NCI-H510A treated with DMSO at 0.1 percent for 48 hours (cell line): Measurements from ENCODE around the gene ANGPTL8.

Source experiments
- DNase-seq: peaks from one replicate; lab custom pipeline; 2025; lab: John Stamatoyannopoulos, UW

ANGPTL8 gene

DNA sequence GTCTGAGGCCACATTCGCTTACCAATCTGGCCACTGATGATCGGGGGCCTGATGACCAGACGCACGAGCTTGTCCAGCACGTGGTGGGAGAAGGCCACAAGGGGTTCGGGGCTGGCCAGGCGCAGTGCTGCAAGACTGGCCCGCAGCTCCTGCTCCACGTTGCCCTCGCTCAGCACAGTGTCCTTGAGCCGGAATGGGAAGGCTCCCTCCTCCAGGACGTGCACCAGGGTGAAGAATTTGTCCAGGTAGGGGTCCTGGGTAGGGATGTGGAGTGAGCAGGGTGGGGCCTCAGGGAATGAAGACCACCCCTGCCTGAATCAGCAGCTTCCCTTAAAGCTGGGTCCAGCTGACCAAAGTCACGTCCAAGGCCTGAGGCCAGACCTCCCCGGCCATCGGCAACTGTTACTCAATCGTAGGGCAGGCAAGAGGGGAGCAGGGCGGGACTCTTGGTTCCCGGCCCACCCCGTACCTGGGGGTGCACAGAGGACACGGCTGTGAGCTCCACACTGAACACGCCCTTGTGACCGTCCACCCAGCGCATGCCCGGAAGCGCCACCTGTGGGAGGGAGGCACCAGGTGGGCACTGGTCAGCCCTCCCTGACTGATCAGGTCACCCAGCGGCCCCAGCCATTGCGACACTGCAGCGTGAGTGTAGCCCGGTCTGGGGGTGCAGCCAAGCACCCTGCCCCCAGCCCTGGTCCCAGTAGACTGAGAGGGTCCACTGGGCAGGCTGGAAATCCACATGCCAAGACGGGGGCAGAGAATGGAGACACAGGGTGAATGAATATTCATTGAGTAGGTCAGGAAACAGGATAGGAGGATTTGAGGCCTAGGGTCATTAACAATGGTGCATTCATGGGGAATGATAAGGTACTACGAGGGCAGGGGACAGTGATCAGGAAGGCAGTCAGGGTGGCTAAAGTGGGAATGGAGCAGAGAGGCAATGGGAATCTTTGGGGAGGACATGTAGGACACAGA is 2.8 kb upstream of the ANGPTL8 start:
- no peak for DNase-seq

DNA sequence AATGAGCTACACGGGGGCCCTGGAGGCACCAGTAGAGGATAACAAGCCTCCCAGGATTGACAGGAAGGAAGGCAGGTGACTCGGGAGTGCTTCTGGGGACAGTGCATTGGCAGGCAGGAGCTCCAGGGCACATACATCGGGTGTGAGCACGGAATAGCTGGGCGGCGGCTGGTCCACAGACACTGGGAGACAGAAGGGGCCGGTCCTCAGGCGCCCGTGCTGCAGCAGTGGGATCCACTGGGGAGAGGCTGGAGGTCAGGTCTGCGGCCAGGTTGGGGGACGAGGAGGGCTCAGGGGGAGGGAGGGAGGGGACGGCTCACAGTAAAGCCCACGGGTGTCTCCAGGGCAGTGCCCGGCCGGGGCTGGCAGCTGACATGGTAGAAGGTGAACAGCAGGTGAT is 2.1 kb upstream of the ANGPTL8 start:
- DNase-seq: no peak

DNA sequence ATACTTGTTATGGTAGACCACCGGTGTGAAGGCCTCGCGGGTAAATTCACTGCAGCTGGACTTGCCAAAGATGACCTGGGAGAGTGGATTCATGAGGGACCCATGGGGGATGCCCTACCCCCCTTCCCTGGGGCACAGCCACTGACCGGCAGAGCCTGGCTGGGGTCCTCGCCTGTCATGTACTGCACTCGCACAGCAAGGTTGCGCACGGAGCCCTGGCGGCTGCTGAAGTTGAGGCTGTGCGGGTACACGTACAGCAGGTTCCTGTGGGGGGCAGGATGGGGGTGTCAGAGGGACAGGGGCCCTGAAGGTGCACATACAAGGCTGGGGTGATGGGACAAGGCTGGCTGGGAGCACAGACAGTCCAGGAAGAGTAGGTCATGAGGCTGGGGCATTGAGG is 1.4 kb upstream of the ANGPTL8 start:
- no peak for DNase-seq

DNA sequence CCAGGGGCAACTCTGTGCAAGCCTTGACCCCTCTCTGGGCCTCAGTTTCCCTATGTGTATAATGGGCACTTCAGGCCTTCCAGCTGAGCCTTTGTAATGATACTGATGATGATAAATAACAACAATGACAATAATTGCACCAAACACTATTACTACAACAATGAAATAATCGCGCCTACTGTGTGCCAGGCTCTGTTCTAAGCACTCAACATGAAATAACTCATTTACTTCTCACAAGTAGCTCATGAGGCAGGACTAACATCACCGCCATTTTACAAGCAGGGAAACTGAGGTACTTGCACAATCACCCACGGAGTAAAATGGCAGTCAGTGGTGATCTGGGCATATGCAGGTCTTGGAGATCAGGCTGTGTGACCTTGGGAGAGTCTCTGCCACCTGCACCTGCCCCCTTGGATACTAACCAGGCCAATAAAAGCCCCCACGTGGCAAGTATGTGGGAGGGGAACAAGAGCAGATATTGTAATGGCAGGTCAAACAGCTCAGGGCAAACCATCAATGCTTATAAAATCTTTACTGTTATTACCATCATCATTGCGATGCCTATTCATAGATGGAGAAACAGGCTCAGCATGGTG is 540 bp upstream of the ANGPTL8 start:
- no peak for DNase-seq

DNA sequence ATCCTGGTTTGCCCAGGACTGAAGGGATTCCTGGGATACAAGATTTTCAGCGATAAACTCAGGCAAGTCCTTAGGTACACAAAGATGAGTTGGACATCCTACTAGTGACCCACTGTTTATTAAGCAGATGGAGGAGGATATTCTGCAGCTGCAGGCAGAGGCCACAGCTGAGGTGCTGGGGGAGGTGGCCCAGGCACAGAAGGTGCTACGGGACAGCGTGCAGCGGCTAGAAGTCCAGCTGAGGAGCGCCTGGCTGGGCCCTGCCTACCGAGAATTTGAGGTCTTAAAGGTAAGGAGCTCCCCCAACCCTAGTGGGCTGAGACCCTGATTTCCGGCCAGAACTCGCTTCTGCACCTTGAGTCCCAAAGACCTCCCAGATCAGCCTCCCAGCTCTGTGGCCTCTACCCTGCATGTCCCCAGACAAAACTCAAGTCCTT is 607 bp downstream of the ANGPTL8 start:
- no peak for DNase-seq

DNA sequence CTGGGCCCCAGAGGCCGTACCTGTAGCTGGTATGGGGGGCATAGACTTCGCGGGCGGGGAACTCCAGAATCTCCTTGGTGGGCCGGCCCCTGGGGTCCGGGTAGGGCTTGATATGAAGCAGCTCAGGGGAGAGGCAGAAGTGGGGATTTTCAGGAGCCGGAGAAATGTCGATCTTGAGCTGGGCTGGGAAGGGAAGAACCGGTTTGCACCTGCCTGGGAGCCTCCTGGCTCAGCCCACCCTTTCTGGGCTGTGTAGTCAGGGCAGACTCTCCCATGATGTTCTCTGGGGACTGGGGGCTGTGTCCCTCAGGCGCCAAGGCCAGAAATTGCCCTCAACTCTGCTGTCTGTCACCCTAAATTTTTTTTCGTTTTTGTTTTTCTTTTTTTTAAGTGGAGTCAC is 2.6 kb downstream of the ANGPTL8 start:
- no peak for DNase-seq

DNA sequence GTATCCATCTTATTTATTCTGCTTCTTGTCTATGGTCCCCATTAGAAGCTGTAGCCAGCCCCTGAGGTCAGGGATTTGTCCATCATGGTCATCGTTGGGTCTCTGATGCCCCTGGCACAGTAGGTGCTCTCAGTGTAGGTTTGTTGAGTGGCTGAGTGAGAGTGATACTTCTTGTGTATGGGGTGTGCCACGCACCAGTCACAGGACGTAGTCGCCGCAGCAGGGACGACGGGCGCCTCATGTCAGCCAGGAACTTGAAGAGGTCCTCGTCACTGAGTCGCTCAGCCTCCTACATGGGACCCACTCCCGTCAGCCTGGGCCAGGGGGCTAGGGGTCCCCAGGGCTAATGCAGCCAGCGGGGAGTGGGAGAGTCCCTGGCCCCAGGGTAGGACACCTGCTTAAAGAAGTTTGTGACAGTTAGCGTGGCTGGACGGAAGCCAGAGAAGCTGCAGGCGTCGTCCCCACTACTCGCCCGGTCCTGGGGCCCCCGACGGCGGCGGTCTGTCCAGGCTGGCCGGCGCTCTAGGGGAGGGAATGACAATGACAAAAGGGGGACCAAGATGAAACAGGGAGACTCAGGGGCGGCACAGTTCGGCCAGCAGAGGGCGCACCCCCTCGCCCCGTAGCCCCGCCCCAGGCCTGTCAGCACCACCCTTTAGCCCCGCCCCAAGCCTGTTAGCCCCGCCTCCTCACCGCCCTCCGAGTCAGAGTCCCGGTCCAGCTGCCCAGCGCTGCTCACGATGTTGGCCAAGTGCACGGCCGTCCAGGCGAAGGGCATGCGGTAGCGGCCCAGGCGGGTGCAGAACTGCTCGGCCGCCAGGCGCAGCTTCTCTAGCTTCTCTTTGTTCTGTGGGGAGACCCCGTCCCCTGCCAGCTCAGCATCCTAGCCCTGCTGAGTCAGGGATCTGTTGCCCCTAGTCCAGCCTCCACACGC is 3.7 kb downstream of the ANGPTL8 start:
- no peak for DNase-seq

DNA sequence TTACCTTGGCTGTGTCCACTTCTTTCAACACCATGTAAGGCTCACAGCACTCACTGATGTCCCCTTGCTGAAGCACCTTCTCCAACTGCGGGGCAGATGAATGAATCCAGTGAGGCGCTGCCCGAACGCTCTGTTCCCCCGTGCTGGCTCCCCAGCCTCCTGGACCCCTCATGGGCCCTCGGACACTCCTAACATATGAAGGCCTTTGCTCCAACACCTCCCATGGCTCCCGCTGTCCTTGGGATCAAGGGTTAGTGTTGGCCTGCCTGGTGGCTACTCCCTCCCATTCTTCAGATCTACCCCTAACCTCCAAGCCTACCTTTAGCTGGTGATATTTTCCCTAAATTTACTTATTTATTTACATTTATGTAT is 4.4 kb downstream of the ANGPTL8 start:
- no peak for DNase-seq

DNA sequence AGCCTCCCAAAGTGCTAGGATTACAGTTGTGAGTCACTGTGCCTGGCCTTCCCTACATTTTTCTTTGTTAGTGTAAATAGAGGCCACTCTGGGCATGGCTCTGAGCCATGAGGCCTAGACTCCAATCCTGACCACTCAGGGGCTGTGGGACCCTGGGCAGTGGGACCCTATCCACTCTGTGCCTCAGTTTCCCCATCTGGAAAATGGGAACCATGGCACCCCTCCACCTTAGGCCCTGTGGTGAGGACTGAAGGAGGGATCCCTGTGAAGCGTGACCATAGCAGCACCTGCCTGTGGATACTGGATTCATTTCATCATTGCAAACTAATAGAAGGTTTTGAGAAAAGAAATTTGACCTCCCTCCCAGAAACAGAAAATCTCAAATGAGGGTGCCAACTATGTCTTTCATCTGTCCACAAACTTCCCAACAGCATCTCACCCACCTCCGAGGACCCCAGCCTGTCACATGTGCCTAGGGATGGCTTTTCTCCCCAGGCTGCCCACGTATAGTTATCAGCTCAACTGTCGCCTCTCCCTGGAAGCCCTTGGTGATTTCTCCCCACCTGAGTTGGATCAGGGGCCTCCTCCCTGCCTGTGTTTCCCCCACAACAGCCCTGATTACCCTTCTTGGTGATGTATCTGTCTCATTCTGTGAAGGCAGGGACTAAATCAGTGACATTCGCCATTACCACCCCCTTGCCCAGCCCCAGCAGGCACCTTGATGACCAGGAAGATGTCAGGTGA is 5.6 kb downstream of the ANGPTL8 start:
- no peak for DNase-seq

DNA sequence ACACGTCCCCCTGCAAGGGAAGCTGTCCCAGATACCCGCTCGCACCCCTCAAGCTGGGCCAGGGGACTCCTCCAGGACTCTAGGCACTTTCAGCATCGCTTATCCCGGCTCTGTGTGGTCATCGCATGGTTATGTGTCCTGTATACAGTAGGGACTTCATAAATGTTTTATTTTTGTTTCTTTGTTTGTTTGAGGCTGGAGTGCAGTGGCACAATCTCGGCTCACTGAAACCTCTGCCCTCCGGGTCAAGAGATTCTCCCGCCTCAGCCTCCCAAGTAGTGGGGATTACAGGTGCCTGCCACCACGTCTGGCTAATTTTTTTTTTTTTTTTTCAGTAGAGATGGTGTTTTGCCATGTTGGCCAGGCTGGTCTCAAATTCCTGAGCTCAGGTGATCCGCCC is 7.5 kb downstream of the ANGPTL8 start:
- DNase-seq: no peak

DNA sequence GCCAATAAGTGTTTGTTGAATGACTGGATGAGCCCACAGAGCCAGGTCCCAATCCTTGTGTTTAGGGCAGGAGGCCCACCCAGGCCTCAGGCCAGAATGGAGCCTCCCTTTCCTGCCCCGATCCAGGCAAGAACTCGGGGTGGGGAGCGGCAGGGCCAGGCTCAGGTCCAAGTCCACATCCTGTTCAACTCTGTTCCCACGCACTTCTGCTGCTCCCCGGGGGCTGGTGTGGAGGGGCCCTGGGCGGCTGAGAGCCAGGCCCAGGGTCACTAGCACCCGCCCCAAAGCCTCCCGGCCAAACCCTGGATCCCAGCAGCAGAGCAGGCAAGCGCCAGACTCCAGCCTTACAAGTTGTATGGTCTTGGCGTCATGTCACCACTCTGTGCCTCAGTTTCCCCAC is 8.0 kb downstream of the ANGPTL8 start:
- DNase-seq: no peak

DNA sequence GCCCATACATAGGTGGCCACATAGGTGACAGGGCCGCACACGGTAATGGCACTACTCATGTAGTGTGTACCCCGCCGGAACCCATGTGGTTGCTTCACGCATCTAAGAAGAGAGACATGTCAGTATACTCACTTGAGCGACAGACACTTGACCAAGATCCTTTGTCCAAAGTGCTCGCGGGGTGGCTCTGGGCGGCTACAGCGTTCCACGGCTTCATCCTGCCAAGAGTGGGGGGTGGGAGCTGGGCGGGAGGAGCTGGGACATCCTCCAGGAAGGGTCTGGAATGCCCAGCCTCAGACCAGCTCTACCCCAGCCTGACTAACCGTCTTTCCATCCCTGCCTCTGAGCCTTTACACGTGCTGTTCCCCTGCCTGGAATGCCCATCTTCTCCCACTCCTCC is 8.5 kb downstream of the ANGPTL8 start:
- no peak for DNase-seq

DNA sequence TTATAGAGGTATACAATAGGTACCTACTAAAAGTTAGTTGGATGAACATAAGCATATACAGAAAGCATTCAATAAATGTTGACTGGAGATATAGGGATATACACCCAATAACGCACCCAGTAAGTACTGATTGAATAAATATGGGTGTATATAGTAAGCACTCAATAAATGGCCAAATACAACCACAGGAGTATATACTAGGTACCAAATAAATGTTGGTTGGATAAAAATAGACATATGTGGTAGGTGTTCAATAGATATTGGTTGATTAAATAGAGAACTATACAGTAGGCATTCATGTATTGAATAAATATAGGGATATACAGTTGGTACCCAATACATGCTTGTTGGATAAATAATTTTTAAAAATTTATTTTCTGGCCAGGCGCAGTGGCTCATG is 9.4 kb downstream of the ANGPTL8 start:
- DNase-seq: no peak

DNA sequence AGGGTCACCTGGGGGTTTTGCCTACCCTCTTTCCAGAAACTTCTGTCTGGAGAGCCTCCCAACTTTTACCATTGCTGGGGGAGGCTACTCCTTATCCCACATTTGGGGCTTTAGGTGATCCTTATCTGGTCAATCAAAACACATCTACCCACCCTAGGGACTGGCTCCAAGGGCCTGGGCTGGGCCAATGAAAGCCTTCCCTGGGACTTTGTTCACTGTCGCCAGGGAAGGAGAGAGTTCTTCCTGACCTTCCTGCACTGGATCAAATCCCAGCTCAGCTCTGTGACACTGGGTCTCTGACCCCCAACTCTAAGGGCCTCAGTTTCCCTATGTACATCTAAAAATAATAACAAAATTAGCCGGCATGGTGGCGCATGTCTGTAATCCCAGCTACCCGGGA is 11.8 kb downstream of the ANGPTL8 start:
- no peak for DNase-seq

DNA sequence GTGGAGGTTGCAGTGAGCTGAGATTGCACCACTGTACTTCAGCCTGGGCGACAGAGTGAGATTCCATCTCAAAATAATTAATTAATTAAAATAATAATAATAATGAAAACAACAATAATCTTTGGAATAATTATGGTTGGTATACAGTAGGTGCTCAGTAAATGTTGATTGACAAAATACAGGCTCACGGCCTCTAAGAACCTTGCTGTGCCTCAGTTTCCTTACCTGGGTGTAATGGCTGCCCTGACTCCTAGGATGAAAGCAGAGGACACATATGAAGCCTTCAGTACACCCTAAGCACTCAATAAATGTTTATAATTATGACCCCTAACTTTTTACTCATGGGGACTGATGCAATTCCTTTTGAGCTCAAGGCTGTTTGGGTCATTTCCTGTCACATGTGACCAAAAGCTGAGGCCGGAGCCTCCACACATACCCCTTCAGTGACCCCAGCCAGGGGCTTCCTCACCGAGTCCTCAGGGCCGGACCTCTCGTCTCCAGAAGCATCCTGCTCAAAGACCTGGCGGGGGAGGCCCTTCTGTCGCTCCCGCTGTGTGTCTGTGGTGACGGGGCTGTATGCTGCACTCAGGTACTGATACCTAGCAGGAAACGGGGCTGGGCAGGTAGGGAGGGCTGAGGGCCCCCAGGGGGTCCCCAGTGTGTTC is 12.4 kb downstream of the ANGPTL8 start:
- no peak for DNase-seq

DNA sequence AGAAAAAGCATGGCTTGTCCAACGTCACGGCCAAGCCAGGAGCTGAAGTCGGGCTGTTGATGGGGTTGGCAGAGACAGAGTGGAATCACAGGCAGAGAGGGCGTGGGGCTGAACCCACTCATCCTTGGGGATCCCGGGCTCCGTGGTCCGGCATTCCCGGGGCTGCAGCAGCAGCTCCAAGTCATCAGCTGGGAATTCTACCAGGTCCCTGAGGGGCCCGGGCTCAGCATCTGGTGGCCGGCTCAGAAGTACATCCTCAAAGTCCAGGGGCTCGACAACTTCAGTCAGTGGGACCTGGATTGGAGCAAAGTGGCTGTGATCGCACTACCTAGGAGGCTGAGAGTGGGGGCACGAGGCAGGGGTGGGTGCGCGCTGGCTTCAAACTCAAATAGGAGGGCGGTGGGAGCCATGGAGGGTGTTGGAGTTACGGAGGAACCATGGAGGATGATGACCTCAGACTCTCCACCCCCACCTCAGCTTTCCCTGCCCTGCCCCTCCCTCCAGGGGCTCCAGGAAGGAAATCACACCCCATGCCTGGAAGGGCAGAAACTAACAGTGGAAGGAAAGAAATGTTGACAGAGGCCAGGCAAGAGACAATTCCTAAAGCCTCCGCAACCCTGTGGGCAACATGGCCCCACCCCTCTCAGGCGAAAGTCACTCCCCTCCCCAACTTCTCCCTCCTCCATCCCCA is 13.4 kb downstream of the ANGPTL8 start:
- DNase-seq: no peak

DNA sequence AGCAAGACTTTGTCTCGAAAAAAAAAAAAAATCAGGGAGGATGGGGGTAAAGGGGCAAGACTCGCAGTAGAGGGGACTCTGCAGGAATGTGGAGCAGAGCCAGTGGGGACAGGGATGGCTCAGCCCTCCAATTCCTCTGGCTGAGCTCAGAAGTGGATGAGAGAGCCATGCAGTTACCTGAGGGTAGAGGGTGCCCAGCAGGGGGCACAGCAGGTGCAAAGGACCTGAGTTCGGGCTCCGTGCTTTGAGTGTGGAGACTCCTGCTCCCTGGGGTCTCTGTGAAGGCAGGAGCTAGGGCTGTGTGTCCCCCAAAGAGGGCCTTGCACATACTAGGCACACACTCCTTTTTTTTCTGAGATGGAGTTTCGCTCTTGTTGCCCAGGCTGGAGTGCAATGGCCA is 15.2 kb downstream of the ANGPTL8 start:
- DNase-seq: no peak

DNA sequence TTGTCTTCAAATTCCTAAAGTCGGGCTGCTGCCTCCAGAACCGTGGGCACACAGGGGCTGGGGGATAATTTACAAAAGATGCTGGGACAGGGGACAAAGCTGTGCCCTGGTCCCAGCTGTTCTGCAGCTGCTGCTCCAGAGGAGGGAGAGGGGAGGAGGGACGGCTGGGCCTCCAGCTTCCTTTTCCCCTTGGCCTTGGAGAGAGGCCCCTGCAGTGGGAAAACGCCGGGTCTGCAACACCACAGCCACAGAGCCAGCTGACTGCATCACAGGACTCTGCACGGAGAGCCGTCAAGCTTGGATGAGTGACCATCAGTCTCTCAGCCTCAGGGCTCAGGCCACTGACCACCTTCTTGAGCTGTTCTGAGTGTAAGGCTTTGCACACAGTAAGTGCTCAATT is 16.8 kb downstream of the ANGPTL8 start:
- DNase-seq: no peak

DNA sequence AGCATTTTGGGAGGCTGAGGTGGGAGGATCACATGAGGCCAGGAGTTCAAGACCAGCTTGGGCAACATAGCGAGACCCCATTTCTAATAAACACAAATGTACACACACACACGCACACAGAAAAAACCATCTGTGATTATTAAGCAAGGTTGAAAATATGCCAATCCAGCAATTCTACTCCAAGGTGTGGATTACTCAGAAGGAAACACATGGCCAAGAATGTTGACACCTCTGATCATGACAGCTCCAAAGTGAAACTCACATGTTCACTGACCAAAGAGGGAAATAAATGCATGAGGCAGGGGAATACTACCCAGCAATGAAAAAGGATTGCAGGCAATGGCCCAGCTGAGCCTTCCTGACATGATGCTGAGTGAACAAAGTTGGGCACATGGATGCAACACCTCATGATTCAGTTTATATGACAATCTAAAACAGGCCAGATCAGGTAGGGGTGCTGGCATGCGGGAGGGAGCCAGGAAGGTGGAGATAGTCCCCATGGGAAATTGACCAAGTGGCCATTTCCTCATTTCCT is 18.5 kb downstream of the ANGPTL8 start:
- DNase-seq: no peak

DNA sequence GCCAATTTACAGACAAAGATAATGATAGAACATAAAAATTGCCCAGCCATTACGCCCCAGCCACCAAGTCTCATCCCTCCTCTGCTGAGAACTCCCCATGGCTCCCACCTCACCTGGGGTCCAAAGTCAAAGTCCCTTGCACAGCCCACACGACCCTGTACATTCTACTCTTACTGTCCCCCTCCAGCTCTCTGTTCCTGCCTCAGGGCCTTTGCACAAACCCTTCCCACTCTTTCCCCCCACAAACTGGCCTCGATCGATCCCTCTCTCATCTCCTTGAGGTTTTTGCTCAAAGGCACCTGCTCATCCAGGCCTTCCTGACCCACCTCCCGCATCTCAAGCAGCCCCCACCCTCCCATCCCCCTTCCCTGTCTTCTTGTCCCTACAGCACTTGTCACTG is 21.6 kb downstream of the ANGPTL8 start:
- DNase-seq: no peak
